OCI-LY7 (cell line): ENCODE measurements around the gene BMS1. TPM values are rescaled to one million over a fixed set of nuclear protein-coding genes. Genes with fewer than 3 reads are reported as not detected.

Source experiments
- BruUV-seq: library from RNA; stranded (reverse); fragments of 400-500 nt; replicated peaks from 2 replicates; lab custom pipeline; 2021; lab: Mats Ljungman, UMichigan
- CTCF ChIA-PET: fragments of 300-600 bp; sonication (Branson Sonifier 250); formaldehyde crosslinking; loops from one replicate; lab custom pipeline; 2022; ENCODE audit warnings: antibody characterized with exemption; ENCODE audit not compliant: unreplicated experiment; lab: Charles Lee
- POLR2A ChIA-PET: fragments of 300-600 bp; sonication (Branson Sonifier 250); formaldehyde crosslinking; loops from one replicate; lab custom pipeline; 2022; ENCODE audit warnings: antibody characterized with exemption; lab: Charles Lee
- DNase-seq: peaks from one replicate; pipeline ENCODE4 v3.0.0-alpha.2; 2015; ENCODE audit warnings: low spot score
- H2AFZ ChIP-seq: fragments of 200-600 bp; sonication (generic), shearing (Covaris generic); 2 replicates; pipeline ENCODE4 v1.6.1; 2014; ENCODE audit warnings: mild to moderate bottlenecking, antibody characterized with exemption, low read length, moderate library complexity
- H3K27ac ChIP-seq: fragments of 200-600 bp; sonication (generic); 2 replicates; pipeline ENCODE4 v1.5.1; 2014; ENCODE audit warnings: mixed run types, low read depth, mild to moderate bottlenecking, moderate library complexity, low read length, inconsistent platforms; ENCODE audit not compliant: poor library complexity, severe bottlenecking
- H3K36me3 ChIP-seq: fragments of 200-600 bp; sonication (generic); 2 replicates; pipeline ENCODE4 v1.6.1; 2014; ENCODE audit warnings: mild to moderate bottlenecking, antibody characterized with exemption, low read length, moderate library complexity, mixed read lengths; ENCODE audit not compliant: insufficient read depth
- H3K4me1 ChIP-seq: fragments of 200-600 bp; sonication (generic); 2 replicates; pipeline ENCODE4 v1.5.1; 2014; ENCODE audit warnings: mild to moderate bottlenecking, low read length; ENCODE audit not compliant: insufficient read depth, poor library complexity, severe bottlenecking
- H3K4me2 ChIP-seq: fragments of 200-600 bp; sonication (generic); 2 replicates; pipeline ENCODE4 v1.6.1; 2014; ENCODE audit warnings: mild to moderate bottlenecking, low read length
- H3K4me3 ChIP-seq: fragments of 200-600 bp; sonication (generic); 2 replicates; pipeline ENCODE4 v1.5.1; 2014; ENCODE audit warnings: mild to moderate bottlenecking, low read depth, low read length; ENCODE audit not compliant: poor library complexity, severe bottlenecking
- H3K79me2 ChIP-seq: fragments of 200-600 bp; sonication (generic); 2 replicates; pipeline ENCODE4 v1.6.1; 2016; ENCODE audit warnings: low read depth, mild to moderate bottlenecking, low read length, moderate library complexity, mixed read lengths; ENCODE audit not compliant: insufficient read depth
- H3K9me2 ChIP-seq: fragments of 200-600 bp; sonication (generic); 2 replicates; pipeline ENCODE4 v1.6.1; 2016; ENCODE audit warnings: mild to moderate bottlenecking, low read length, mixed read lengths; ENCODE audit not compliant: insufficient read depth
- H3K9me3 ChIP-seq: fragments of 200-600 bp; sonication (generic); 2 replicates; pipeline ENCODE4 v1.6.1; 2014; ENCODE audit warnings: mild to moderate bottlenecking, mixed run types, low read length, mixed read lengths
- H4K20me1 ChIP-seq: fragments of 200-600 bp; sonication (generic); 2 replicates; pipeline ENCODE4 v1.6.1; 2014; ENCODE audit warnings: mild to moderate bottlenecking, antibody characterized with exemption, low read length, moderate library complexity, mixed read lengths; ENCODE audit not compliant: insufficient read depth
- EZH2phosphoT487 ChIP-seq: fragments of 200-600 bp; sonication (generic); IDR thresholded peaks from 2 replicates; pipeline ENCODE4 v1.6.1; 2018; ENCODE audit warnings: low read depth, borderline replicate concordance, mild to moderate bottlenecking, mixed run types, antibody characterized with exemption, low read length, moderate library complexity, mixed read lengths
- intact Hi-C: fragments of 100-400 bp; cut with micrococcal nuclease; formaldehyde crosslinking; loops from one replicate; pipeline ENCODE4 v1.10.0; 2022; ENCODE audit not compliant: unreplicated experiment
- total RNA-seq, 2 experiments: library from RNA; depleted of rRNA in 1 of 2; stranded (reverse); fragments of >200 nt in 1 of 2; shearing (Covaris generic) in 1 of 2; gene quantifications; 2 replicates each; pipeline ENCODE4 v1.2.3, GENCODE V29; 2014 to 2022
- TF ChIP-seq, protein P1 (sequence below): fragments of 200-600 bp; sonication (generic); conservative IDR thresholded peaks from 2 replicates; pipeline ENCODE4 v1.5.1; 2014; ENCODE audit warnings: mild to moderate bottlenecking, antibody characterized with exemption, low read length, moderate library complexity, mixed read lengths

The BMS1 gene
- total RNA-seq, 2 experiments from 2014 or later = 14.9 to 20.2 TPM

- intact Hi-C loops = no loop called here
- CTCF ChIA-PET = no interaction called here
Measured at GRCh38 chr10:42744134-42744701, 38.4 kb upstream of the BMS1 start.

GRCh38 chr10:42753126-42753506 lies 29.5 kb upstream of the BMS1 start:
- Histone ChIP-seq H3K79me2 (no peaks in the 10 kb centered on the region), H3K27ac (no peak overlapping the region), H4K20me1 (no peaks in the 10 kb centered on the region), H3K36me3 (no peaks in the 10 kb centered on the region), H3K4me3 (no peak overlapping the region), H3K9me2 (no peaks in the 10 kb centered on the region), H2AFZ (no peak overlapping the region), H3K9me3 (no peaks in the 10 kb centered on the region), H3K4me1 (no peaks in the 10 kb centered on the region), H3K4me2 (no peak overlapping the region)
- BruUV-seq = no TSS peak
- intact Hi-C loops = no loop called here
- TF ChIP-seq, protein P1, sequence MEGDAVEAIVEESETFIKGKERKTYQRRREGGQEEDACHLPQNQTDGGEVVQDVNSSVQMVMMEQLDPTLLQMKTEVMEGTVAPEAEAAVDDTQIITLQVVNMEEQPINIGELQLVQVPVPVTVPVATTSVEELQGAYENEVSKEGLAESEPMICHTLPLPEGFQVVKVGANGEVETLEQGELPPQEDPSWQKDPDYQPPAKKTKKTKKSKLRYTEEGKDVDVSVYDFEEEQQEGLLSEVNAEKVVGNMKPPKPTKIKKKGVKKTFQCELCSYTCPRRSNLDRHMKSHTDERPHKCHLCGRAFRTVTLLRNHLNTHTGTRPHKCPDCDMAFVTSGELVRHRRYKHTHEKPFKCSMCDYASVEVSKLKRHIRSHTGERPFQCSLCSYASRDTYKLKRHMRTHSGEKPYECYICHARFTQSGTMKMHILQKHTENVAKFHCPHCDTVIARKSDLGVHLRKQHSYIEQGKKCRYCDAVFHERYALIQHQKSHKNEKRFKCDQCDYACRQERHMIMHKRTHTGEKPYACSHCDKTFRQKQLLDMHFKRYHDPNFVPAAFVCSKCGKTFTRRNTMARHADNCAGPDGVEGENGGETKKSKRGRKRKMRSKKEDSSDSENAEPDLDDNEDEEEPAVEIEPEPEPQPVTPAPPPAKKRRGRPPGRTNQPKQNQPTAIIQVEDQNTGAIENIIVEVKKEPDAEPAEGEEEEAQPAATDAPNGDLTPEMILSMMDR = no peak
- no peak for TF ChIP-seq EZH2phosphoT487
- POLR2A ChIA-PET = no interaction called here
- DNase-seq = no peak
- CTCF ChIA-PET = no interaction called here

More at GRCh38 chr10:42744134-42744701, 38.4 kb upstream of the BMS1 start:
- Histone ChIP-seq H3K9me2 (no peaks in the 10 kb centered on the region), H3K27ac (no peak overlapping the region), H3K4me1 (no peaks in the 10 kb centered on the region), H3K36me3 (no peaks in the 10 kb centered on the region), H4K20me1 (no peaks in the 10 kb centered on the region), H3K79me2 (no peaks in the 10 kb centered on the region), H3K4me3 (no peak overlapping the region), H3K9me3 (no peaks in the 10 kb centered on the region), H3K4me2 (no peak overlapping the region), H2AFZ (no peak overlapping the region)
- DNase-seq = no peak
- no TSS peak for BruUV-seq
- TF ChIP-seq, protein P1 = peak; percentile 43
- no peak for TF ChIP-seq EZH2phosphoT487
- POLR2A ChIA-PET = no interaction called here

DNA sequence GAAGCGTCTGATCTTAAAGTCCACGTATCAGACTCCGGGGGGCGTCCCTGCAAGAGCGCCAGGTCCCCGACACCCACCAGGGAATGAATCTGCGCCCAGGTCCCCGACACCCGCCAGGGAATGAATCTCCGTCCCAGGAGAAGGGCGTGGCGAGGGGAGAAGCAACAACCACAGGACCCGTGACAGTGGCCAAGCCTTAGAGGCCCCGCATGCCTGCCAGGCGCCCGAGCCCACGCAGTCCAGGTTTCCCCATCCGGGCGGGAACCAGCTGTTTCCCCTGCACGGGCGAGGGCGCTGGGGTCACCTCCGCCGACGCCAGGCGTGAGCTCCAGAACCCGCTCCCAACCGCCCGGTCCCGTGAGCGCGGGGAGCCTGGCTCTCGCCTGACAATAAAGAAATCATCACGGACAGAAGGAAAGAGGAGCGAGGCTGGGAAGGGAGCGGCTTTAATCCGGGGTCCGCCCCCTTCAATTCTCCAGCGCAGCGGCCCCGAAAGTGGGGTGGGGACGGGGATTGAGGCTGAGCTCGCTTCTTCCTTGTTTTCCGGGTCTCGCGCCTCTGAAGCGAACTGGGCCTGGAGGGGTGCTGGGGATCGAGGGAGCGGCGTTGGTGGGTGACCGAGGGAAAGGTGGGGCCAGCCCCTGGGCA lies 29.0 kb upstream of the BMS1 start:
- ChIA-PET POLR2A (interaction anchor here (0.6 kb wide), 1 partner anchor 8 kb away, joined by 3 read pairs; no protein-coding TSS in a partner anchor), CTCF (no interaction called here)
- H3K4me2 ChIP-seq = no peak overlapping the region
- H3K27ac ChIP-seq = no peak overlapping the region
- no peaks in the 10 kb centered on the region for H4K20me1 ChIP-seq
- no peak for DNase-seq
- H3K79me2 ChIP-seq = no peaks in the 10 kb centered on the region
- TF ChIP-seq, protein P1 = no peak
- no peak for TF ChIP-seq EZH2phosphoT487
- no peak overlapping the region for H2AFZ ChIP-seq
- intact Hi-C loops = no loop called here
- H3K4me3 ChIP-seq = no peak overlapping the region
- H3K9me3 ChIP-seq = no peaks in the 10 kb centered on the region
- no TSS peak for BruUV-seq
- H3K9me2 ChIP-seq = no peaks in the 10 kb centered on the region
- no peaks in the 10 kb centered on the region for H3K4me1 ChIP-seq
- no peaks in the 10 kb centered on the region for H3K36me3 ChIP-seq
